Thyroid gland (tissue), 4 donors: ENCODE measurements around the gene RAB21. TPM values are rescaled to one million over a fixed set of nuclear protein-coding genes. Genes with fewer than 3 reads are reported as not detected.

ENCODE experiments used
- total RNA-seq, 4 donors: library from RNA; depleted of rRNA; stranded (reverse); fragments of >200 nt; gene quantifications; one replicate each; pipeline ENCODE4 v1.2.3, GENCODE V29; 2016

RAB21 gene
- total RNA-seq, 4 donors from 2014 or later: 16.0 to 55.1 (median 28.1) TPM

Other genes starting within 250 kb of the RAB21 start
- gene ZFC3H1, start 91.0 kb upstream of the RAB21 start, total RNA-seq: 10 to 100 TPM; 45.2 to 62.4 (median 50.0) TPM
- 10 to 100 TPM in 1 of 4 donors, 1 to 10 TPM in 3; 2.4 to 11.6 (median 3.0) TPM for gene THAP2, start 90.6 kb upstream of the RAB21 start, total RNA-seq
- 10 to 100 TPM; 29.3 to 50.0 (median 47.4) TPM for gene TMEM19, start 68.8 kb upstream of the RAB21 start, total RNA-seq
- gene TBC1D15, start 84.9 kb downstream of the RAB21 start, total RNA-seq: 10 to 100 TPM; 45.0 to 80.4 (median 56.3) TPM
- gene TPH2, start 184.0 kb downstream of the RAB21 start, total RNA-seq: not detected